Loucy (cell line): ENCODE data around the gene RGS16.

Experiments used
- H2AFZ ChIP-seq: fragments of 200-600 bp; sonication (generic); 2 replicates; pipeline ENCODE4 v1.6.0; 2016; ENCODE audit warnings: antibody characterized with exemption, mild to moderate bottlenecking, low read length, moderate library complexity
- H3F3A ChIP-seq: fragments of 200-600 bp; 2 replicates; pipeline ENCODE4 v1.6.0; 2016; ENCODE audit warnings: antibody characterized with exemption, low read depth, mild to moderate bottlenecking
- H3K27me3 ChIP-seq: fragments of 200-600 bp; sonication (generic); 2 replicates; pipeline ENCODE4 v1.6.1; 2014; ENCODE audit warnings: low read length, mild to moderate bottlenecking; ENCODE audit not compliant: insufficient read depth, poor library complexity, severe bottlenecking
- H3K36me3 ChIP-seq: fragments of 200-600 bp; sonication (generic); 2 replicates; pipeline ENCODE4 v1.6.1; 2016; ENCODE audit warnings: low read length; ENCODE audit not compliant: insufficient read depth
- H3K4me1 ChIP-seq: fragments of 200-600 bp; sonication (generic); 2 replicates; pipeline ENCODE4 v1.5.1; 2014; ENCODE audit warnings: low read length, mild to moderate bottlenecking; ENCODE audit not compliant: insufficient read depth, poor library complexity, severe bottlenecking
- H3K4me2 ChIP-seq: fragments of 200-600 bp; sonication (generic); 2 replicates; pipeline ENCODE4 v1.6.0; 2014; ENCODE audit warnings: antibody characterized with exemption, low read length, low read depth, mild to moderate bottlenecking; ENCODE audit not compliant: poor library complexity, severe bottlenecking
- H3K4me3 ChIP-seq: fragments of 200-600 bp; sonication (generic); 2 replicates; pipeline ENCODE4 v1.5.1; 2014; ENCODE audit warnings: low read length, mild to moderate bottlenecking, mixed read lengths; ENCODE audit not compliant: poor library complexity, severe bottlenecking
- H3K79me2 ChIP-seq: fragments of 200-600 bp; sonication (generic); 2 replicates; pipeline ENCODE4 v1.6.1; 2014; ENCODE audit warnings: low read length; ENCODE audit not compliant: insufficient read depth
- H3K9ac ChIP-seq: fragments of 200-600 bp; sonication (generic); 2 replicates; pipeline ENCODE4 v1.6.0; 2014; ENCODE audit warnings: mild to moderate bottlenecking, low read depth, low read length, moderate library complexity; ENCODE audit not compliant: poor library complexity, severe bottlenecking
- H3K9me2 ChIP-seq: fragments of 200-600 bp; sonication (generic); replicated peaks from 2 replicates; pipeline ENCODE4 v1.6.1; 2016; ENCODE audit warnings: low read depth, low read length, mixed read lengths
- H3K9me3 ChIP-seq: fragments of 200-600 bp; sonication (generic); 2 replicates; pipeline ENCODE4 v1.6.1; 2014; ENCODE audit warnings: mild to moderate bottlenecking, antibody characterized with exemption, low read length, low read depth; ENCODE audit not compliant: insufficient read depth
- H4K20me1 ChIP-seq: fragments of 200-600 bp; sonication (generic); 2 replicates; pipeline ENCODE4 v1.6.0; 2014; ENCODE audit warnings: antibody characterized with exemption, low read length, mild to moderate bottlenecking; ENCODE audit not compliant: insufficient read depth, poor library complexity, severe bottlenecking
- CTCF ChIP-seq: fragments of 200-600 bp; sonication (generic); conservative IDR thresholded peaks from 2 replicates; pipeline ENCODE4 v1.5.1; 2014; ENCODE audit warnings: mild to moderate bottlenecking, antibody characterized with exemption, low read length
- EZH2phosphoT487 ChIP-seq: fragments of 200-600 bp; IDR thresholded peaks from 2 replicates; pipeline ENCODE4 v1.6.1; 2018; ENCODE audit warnings: antibody characterized with exemption, mild to moderate bottlenecking, moderate library complexity, borderline replicate concordance

The RGS16 gene

GRCh38 chr1:182575540-182576149, 28.5 kb downstream of the RGS16 start:
- Histone ChIP-seq H3K4me3 (no peak overlapping the region), H4K20me1 (no peaks in the 10 kb centered on the region), H3K4me1 (no peaks in the 10 kb centered on the region), H3F3A (no peaks in the 10 kb centered on the region), H3K9me2 (no peaks in the 10 kb centered on the region), H3K4me2 (no peak overlapping the region), H3K27me3 (no peaks in the 10 kb centered on the region), H2AFZ (no peak overlapping the region), H3K9ac (no peak overlapping the region), H3K36me3 (peaks cover 6% of the 10 kb centered on the region; the same call in 1 of the 2 replicates), H3K9me3 (no peaks in the 10 kb centered on the region), H3K79me2 (no peaks in the 10 kb centered on the region)
- TF ChIP-seq CTCF (no peak), EZH2phosphoT487 (no peak)

GRCh38 chr1:182574156-182574555, 30.0 kb downstream of the RGS16 start:
- Histone ChIP-seq H3K4me3 (no peak overlapping the region), H2AFZ (no peak overlapping the region), H3K9me3 (no peaks in the 10 kb centered on the region), H4K20me1 (no peaks in the 10 kb centered on the region), H3K27me3 (no peaks in the 10 kb centered on the region), H3K9ac (no peak overlapping the region), H3K4me1 (no peaks in the 10 kb centered on the region), H3F3A (no peaks in the 10 kb centered on the region), H3K4me2 (no peak overlapping the region), H3K9me2 (no peaks in the 10 kb centered on the region), H3K79me2 (no peaks in the 10 kb centered on the region), H3K36me3 (peaks cover 6% of the 10 kb centered on the region; the same call in 1 of the 2 replicates)
- TF ChIP-seq EZH2phosphoT487, result no peak
- no peak for TF ChIP-seq CTCF

- TF ChIP-seq EZH2phosphoT487, result no peak
- TF ChIP-seq CTCF, result no peak
- H3K9ac ChIP-seq, result no peak overlapping the region
- H3K4me1 ChIP-seq, result no peaks in the 10 kb centered on the region
- H4K20me1 ChIP-seq, result no peaks in the 10 kb centered on the region
- H3K9me2 ChIP-seq, result no peaks in the 10 kb centered on the region
- peak overlapping the region; percentile 65 for H2AFZ ChIP-seq
- H3K79me2 ChIP-seq, result no peaks in the 10 kb centered on the region
- no peak overlapping the region for H3K4me3 ChIP-seq
- peaks cover 6% of the 10 kb centered on the region; the same call in 1 of the 2 replicates for H3K36me3 ChIP-seq
- H3F3A ChIP-seq, result no peaks in the 10 kb centered on the region
- H3K4me2 ChIP-seq, result no peak overlapping the region
- no peaks in the 10 kb centered on the region for H3K9me3 ChIP-seq
- no peaks in the 10 kb centered on the region for H3K27me3 ChIP-seq
Observed at GRCh38 chr1:182570611-182570970, 33.6 kb downstream of the RGS16 start.
